K562 (cell line): ENCODE data around the gene HES3. TPM values are rescaled to one million over a fixed set of nuclear protein-coding genes. Genes with fewer than 3 reads are reported as not detected.

Experiments
- ATAC-seq: fragments of 200-7000 bp; cut with Tn5 transposase; 3 replicates; pipeline ENCODE4 v1.9.1; 2020; ENCODE audit warnings: moderate library complexity
- BruUV-seq: library from RNA; stranded (reverse); fragments of 400-500 nt; replicated peaks from 2 replicates; lab custom pipeline; 2021; lab: Mats Ljungman, UMichigan
- CTCF ChIA-PET: fragments of 300-600 bp; formaldehyde crosslinking; extraction: SDS; loops from one replicate; lab custom pipeline; 2021; ENCODE audit warnings: low intra/inter-chr PET ratio; lab: Yijun Ruan, JAX
- POLR2A ChIA-PET: fragments of 300-600, 350-650 bp; sonication (Branson Sonifier 250); formaldehyde crosslinking; extraction: SDS; loops from one replicate; lab custom pipeline; 2021; ENCODE audit warnings: antibody characterized with exemption, inconsistent platforms; lab: Yijun Ruan, JAX
- DNase-seq, 4 experiments: peaks; one replicate each; pipeline versions ENCODE4 v3.0.0 to v3.0.0-alpha.2; 2011 to 2018; ENCODE audit warnings: low spot score in 3 of 4, mixed read lengths in 3 of 4; ENCODE audit errors: extremely low read depth in 1 of 4
- FAIRE-seq: peaks from 2 replicates; lab custom pipeline; 2011; peaks lifted over from hg19 to GRCh38; lab: Jason Lieb, UNC
- H2AFZ ChIP-seq: 2 replicates; pipeline ENCODE4 v1.6.0; 2011; ENCODE audit warnings: low read depth, low read length, control low read depth, inconsistent platforms
- H3K27ac ChIP-seq: fragments of 200-600 bp; 3 replicates; pipeline ENCODE4 v1.8.0; 2011; ENCODE audit warnings: low read depth, mild to moderate bottlenecking, control low read depth, inconsistent platforms, low read length, moderate library complexity, mixed read lengths; ENCODE audit errors: extremely low read depth
- H3K27me3 ChIP-seq, 2 experiments: fragments of 300-600 bp in 1 of 2; 2 replicates in 1 of 2; 3 replicates in 1 of 2; pipeline versions ENCODE4 v1.6.0 to v1.8.0; 2011; ENCODE audit warnings: inconsistent platforms in 2 of 2, low read length in 2 of 2, mild to moderate bottlenecking in 1 of 2, mixed read lengths in 1 of 2, moderate library complexity in 1 of 2; ENCODE audit not compliant: control insufficient read depth in 2 of 2, insufficient read depth in 2 of 2
- H3K36me3 ChIP-seq: fragments of 300-600 bp; 3 replicates; pipeline ENCODE4 v1.8.0; 2011; ENCODE audit warnings: mild to moderate bottlenecking, low read length, inconsistent platforms; ENCODE audit not compliant: control insufficient read depth, insufficient read depth
- H3K4me1 ChIP-seq, 2 experiments: fragments of 200-600 bp in 1 of 2; replicated peaks in 1 of 2; 2 replicates in 1 of 2; 3 replicates in 1 of 2; pipeline versions ENCODE4 v1.5.1 to v1.8.0; 2011; ENCODE audit warnings: inconsistent platforms in 2 of 2, low read length in 2 of 2, mild to moderate bottlenecking in 1 of 2, mixed read lengths in 1 of 2, moderate library complexity in 1 of 2; ENCODE audit not compliant: control insufficient read depth in 2 of 2, insufficient read depth in 2 of 2
- H3K4me2 ChIP-seq: 2 replicates; pipeline ENCODE4 v1.6.1; 2011; ENCODE audit warnings: low read length, control low read depth, inconsistent platforms, mixed read lengths; ENCODE audit not compliant: insufficient read depth
- H3K4me3 ChIP-seq: fragments of 200-600 bp; sonication (generic), shearing (Covaris generic); 2 replicates; pipeline ENCODE4 v1.5.1; 2016; ENCODE audit warnings: control low read depth, inconsistent platforms
- H3K79me2 ChIP-seq: fragments of 200-600 bp; 3 replicates; pipeline ENCODE4 v1.8.0; 2011; ENCODE audit warnings: low read length, inconsistent platforms; ENCODE audit not compliant: control insufficient read depth, insufficient read depth
- H3K9ac ChIP-seq, 2 experiments: 2 replicates each; pipeline versions ENCODE4 v1.6.0 to v1.6.1; 2011; ENCODE audit warnings: low read depth in 2 of 2, low read length in 2 of 2, control low read depth in 1 of 2, inconsistent platforms in 1 of 2, mild to moderate bottlenecking in 1 of 2, mixed read lengths in 1 of 2; ENCODE audit not compliant: insufficient read depth in 1 of 2
- H3K9me1 ChIP-seq: one replicate; pipeline ENCODE4 v1.6.0; 2011; ENCODE audit warnings: inconsistent platforms, mild to moderate bottlenecking, low read length, moderate library complexity; ENCODE audit not compliant: control insufficient read depth, insufficient read depth
- H3K9me3 ChIP-seq: replicated peaks from 2 replicates; pipeline ENCODE4 v1.5.1; 2011; ENCODE audit warnings: low read depth, low read length, inconsistent platforms; ENCODE audit not compliant: control insufficient read depth, insufficient read depth
- H4K20me1 ChIP-seq: replicated peaks from 2 replicates; pipeline ENCODE4 v1.6.1; 2011; ENCODE audit warnings: low read length, inconsistent platforms, mixed read lengths; ENCODE audit not compliant: control insufficient read depth, insufficient read depth
- ARNT ChIP-seq, 2 experiments: fragments of 450-650 bp; IDR thresholded peaks; 2 replicates each; pipeline ENCODE4 v1.6.1; 2016; ENCODE audit warnings: mild to moderate bottlenecking in 1 of 2
- ASH1L ChIP-seq: fragments of 450-650 bp; IDR thresholded peaks from 2 replicates; pipeline ENCODE4 v1.6.1; 2018; ENCODE audit warnings: borderline replicate concordance, mild to moderate bottlenecking, low read depth; ENCODE audit not compliant: partially characterized antibody
- CREB1 ChIP-seq, 2 experiments: sonication (generic) in 1 of 2; formaldehyde crosslinking in 1 of 2; IDR thresholded peaks; 2 replicates each; pipeline versions ENCODE4 v1.6.1 to v1.8.0; 2012 to 2022; ENCODE audit warnings: inconsistent platforms in 1 of 2, mild to moderate bottlenecking in 1 of 2, missing genetic modification reagents in 1 of 2, moderate library complexity in 1 of 2
- CREBBP ChIP-seq: IDR thresholded peaks from one replicate; pipeline ENCODE4 v1.6.1; 2012; ENCODE audit warnings: low read depth, mild to moderate bottlenecking, control low read depth, inconsistent platforms, low read length
- DACH1 ChIP-seq: fragments of 450-650 bp; IDR thresholded peaks from 2 replicates; pipeline ENCODE4 v1.6.1; 2018; ENCODE audit not compliant: partially characterized antibody
- ETS2 ChIP-seq: IDR thresholded peaks from 2 replicates; pipeline ENCODE4 v1.6.1; 2016; ENCODE audit warnings: borderline replicate concordance, missing genetic modification characterization, mild to moderate bottlenecking, moderate library complexity, missing compliant biosample characterization; ENCODE audit not compliant: poor library complexity, severe bottlenecking
- HDAC3 ChIP-seq: fragments of 450-650 bp; IDR thresholded peaks from 2 replicates; pipeline ENCODE4 v1.6.1; 2018; ENCODE audit warnings: borderline replicate concordance, mild to moderate bottlenecking, moderate library complexity; ENCODE audit not compliant: partially characterized antibody
- HMBOX1 ChIP-seq: sonication (generic); IDR thresholded peaks from 2 replicates; pipeline ENCODE4 v1.6.1; 2016
- HNRNPL ChIP-seq: fragments of 200-400 bp; formaldehyde crosslinking; IDR thresholded peaks from 2 replicates; pipeline ENCODE4 v1.6.1; 2017; ENCODE audit warnings: low read depth, mild to moderate bottlenecking, low read length
- HNRNPUL1 ChIP-seq: fragments of 200-400 bp; formaldehyde crosslinking; IDR thresholded peaks from 2 replicates; pipeline ENCODE4 v1.6.1; 2017; ENCODE audit warnings: low read length
- MTA3 ChIP-seq: fragments of 450-650 bp; formaldehyde crosslinking; IDR thresholded peaks from 2 replicates; pipeline ENCODE4 v1.6.1; 2017; ENCODE audit warnings: mild to moderate bottlenecking, borderline replicate concordance
- PML ChIP-seq: IDR thresholded peaks from 2 replicates; pipeline ENCODE4 v1.6.1; 2012; ENCODE audit warnings: low read length, inconsistent platforms
- PRMT5 ChIP-seq: sonication (generic); formaldehyde crosslinking; IDR thresholded peaks from 2 replicates; pipeline ENCODE4 v1.5.0; 2020; ENCODE audit warnings: missing genetic modification reagents
- RFX5 ChIP-seq: IDR thresholded peaks from 2 replicates; pipeline ENCODE4 v1.6.1; 2011; ENCODE audit warnings: low read depth, mild to moderate bottlenecking, improper control_type of control experiment, low read length
- SPI1 ChIP-seq: IDR thresholded peaks from 2 replicates; pipeline ENCODE4 v1.6.1; 2011; ENCODE audit warnings: low read depth, low read length, control low read depth, borderline replicate concordance
- SRSF9 ChIP-seq: fragments of 200-400 bp; formaldehyde crosslinking; IDR thresholded peaks from 2 replicates; pipeline ENCODE4 v1.6.1; 2017; ENCODE audit warnings: low read depth, low read length, borderline replicate concordance
- TEAD2 ChIP-seq: fragments of 450-650 bp; IDR thresholded peaks from 2 replicates; pipeline ENCODE4 v1.6.1; 2016; ENCODE audit warnings: missing genetic modification characterization, control low read depth, missing compliant biosample characterization
- ZMIZ1 ChIP-seq, 2 experiments: fragments of 150-350 bp in 1 of 2; IDR thresholded peaks; 2 replicates each; pipeline ENCODE4 v1.6.1; 2012 to 2016; ENCODE audit warnings: low read depth in 2 of 2, low read length in 2 of 2, mild to moderate bottlenecking in 1 of 2, moderate library complexity in 1 of 2
- ZNF143 ChIP-seq: sonication (generic); formaldehyde crosslinking; IDR thresholded peaks from 2 replicates; pipeline ENCODE4 v1.9.0; 2022; ENCODE audit warnings: mild to moderate bottlenecking, missing genetic modification reagents
- WGBS: fragments of 100-300 bp; shearing (Covaris generic); methylation state at CpG from one replicate; pipeline ENCODE4 v1.1.6; 2016; ENCODE audit warnings: low coverage, mixed read lengths; ENCODE audit not compliant: insufficient coverage; ENCODE audit errors: missing lambda C conversion rate; 5-methylcytosine and 5-hydroxymethylcytosine counted together
- in situ Hi-C: fragments of 300-500 bp; cut with MboI; formaldehyde crosslinking; loops from 4 replicates; pipeline ENCODE4 v1.15.0; 2018; ENCODE audit warnings: inconsistent platforms, mixed read lengths
- intact Hi-C: fragments of 100-400 bp; cut with micrococcal nuclease; formaldehyde crosslinking; loops from 2 replicates; pipeline ENCODE4 v1.14.2; 2022
- polyA plus RNA-seq, 8 experiments: library from polyadenylated mRNA; depleted of rRNA in 4 of 8; stranded (reverse) in 5 of 8; unstranded in 3 of 8; fragments of >200 nt; fragmentation: Nextera tagmentation in 2 of 8; fragmentation: Illumina TruSeq in 1 of 8; extraction: Ambion mirVana in 2 of 8; extraction: Trizol in 1 of 8; gene quantifications; 2 replicates each; pipeline versions ENCODE4 v1.2.1 to v1.2.3, GENCODE V29; 2011 to 2014; ENCODE audit warnings: inconsistent platforms in 1 of 8, missing spikeins in 1 of 8
- total RNA-seq, 7 experiments: library from RNA; depleted of rRNA in 6 of 7; stranded (reverse); fragments of >200 nt in 6 of 7; fragmentation: Illumina TruSeq in 2 of 7; extraction: Trizol in 2 of 7; gene quantifications; 2 replicates each; pipeline versions ENCODE4 v1.2.1 to v1.2.3, GENCODE V29; 2011 to 2021; ENCODE audit warnings: low replicate concordance in 1 of 7

The HES3 gene
- total and polyA plus RNA-seq, 9 of the 15 experiments (the other 6 are each of a cell fraction or from before 2014, with no cell fraction given), result not detected

- in situ Hi-C loops, result loop anchor here (5.0 kb wide), 1 partner anchor 100 kb away; no protein-coding TSS in a partner anchor
- Histone ChIP-seq H3K9me3 (no peaks in the 10 kb centered on the region), H3K27me3 (peaks cover 23 to 66% of the 10 kb centered on the region in 2 experiments), H3K4me1 (peaks cover 5 to 64% of the 10 kb centered on the region in 2 experiments; a peak in 3 of 5 replicates), H3K4me2 (no peak overlapping the region), H3K4me3 (no peak overlapping the region), H3K79me2 (no peaks in the 10 kb centered on the region), H3K36me3 (no peaks in the 10 kb centered on the region), H3K27ac (no peak overlapping the region), H3K9me1 (peaks cover 7% of the 10 kb centered on the region), H2AFZ (no peak overlapping the region), H3K9ac (no peak overlapping the region), H4K20me1 (peaks cover 56% of the 10 kb centered on the region)
- ATAC-seq (no peak), DNase-seq (no peak), FAIRE-seq (no peak)
- intact Hi-C loops, result loop anchor here (2.0 kb wide), 2 partner anchors 33 to 157 kb away; no protein-coding TSS in a partner anchor
- ChIA-PET CTCF (interaction anchor here (1.2 to 6.6 kb wide), 5 partner anchors 33 to 191 kb away, joined by 3 to 131 read pairs (median 11); no protein-coding TSS in a partner anchor), POLR2A (interaction anchor here (0.6 to 0.9 kb wide), 3 partner anchors 19 to 257 kb away, joined by 3 to 4 read pairs (median 3); no protein-coding TSS in a partner anchor)
- no TSS peak for BruUV-seq
- WGBS, result 1% methylated on average over 5 of the region's 5 CpGs
- TF ChIP-seq CREB1 (IDR thresholded peaks at IDR 0.05) (no peak), CREB1 (CRISPR knock-in tag; IDR thresholded peaks at IDR 0.05) (no peak), HNRNPUL1 (no peak), TEAD2 (tag) (no peak), HMBOX1 (no peak), ZMIZ1 (IDR thresholded peaks at IDR 0.05; ENCODE audit: low read depth in 2 of 2, low read length in 2 of 2) (no peak), PRMT5 (CRISPR knock-in tag) (no peak), DACH1 (no peak), RFX5 (no peak), SPI1 (no peak), MTA3 (no peak), PML (no peak), ARNT (IDR thresholded peaks at IDR 0.05) (no peak), ZNF143 (CRISPR knock-in tag) (no peak), HNRNPL (no peak), ASH1L (no peak), CREBBP (no peak), ETS2 (no peak), SRSF9 (no peak), HDAC3 (no peak)
Measured at GRCh38 chr1:6247651-6248050, 3.7 kb downstream of the HES3 start.
